Measurements from ENCODE around the gene MEGF6. TPM values are rescaled to one million over a fixed set of nuclear protein-coding genes. Genes with fewer than 3 reads are reported as not detected.

The MEGF6 gene
- total and polyA plus RNA-seq, 12 donors = 1.8 to 14.1 (median 7.0) TPM

DNA sequence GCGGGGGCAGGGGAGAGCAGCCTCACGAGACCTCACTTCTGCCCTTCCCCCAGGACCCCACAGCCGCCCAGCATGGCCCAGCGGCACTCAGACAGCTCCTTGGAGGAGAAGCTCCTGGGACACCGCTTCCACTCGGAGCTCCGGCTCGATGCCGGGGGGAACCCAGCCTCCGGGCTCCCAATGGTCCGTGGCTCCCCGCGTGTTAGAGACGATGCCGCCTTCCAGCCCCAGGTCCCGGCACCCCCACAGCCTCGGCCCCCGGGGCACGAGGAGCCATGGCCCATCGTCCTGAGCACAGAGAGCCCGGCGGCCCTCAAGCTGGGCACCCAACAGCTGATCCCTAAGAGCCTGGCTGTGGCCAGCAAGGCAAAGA lies 148.3 kb downstream of the MEGF6 start:
- Histone ChIP-seq H3K27ac (no peak overlapping the region), H3K36me3 (no peaks in the 10 kb centered on the region), H3K4me3 (no peak overlapping the region), H3K9me3 (no peaks in the 10 kb centered on the region), H3K4me1 (peaks cover 3 to 26% (median 7%) of the 10 kb centered on the region in 9 donors), H3K27me3 (no peaks in the 10 kb centered on the region)
- intact Hi-C loops (cut with DNase I) = no loop called here
- 93 to 95% methylated on average over 22 of the region's 22 CpGs for WGBS, 2 donors
- no peak for TF ChIP-seq CTCF (IDR thresholded peaks at IDR 0.05)
- ATAC-seq (no peak), DNase-seq (peak in 1 of 2 donors; percentile 12)

GRCh38 chr1:3462356-3463012 lies 148.8 kb downstream of the MEGF6 start:
- Histone ChIP-seq H3K4me1 (peaks cover 5 to 31% (median 12%) of the 10 kb centered on the region in 9 donors), H3K9me3 (no peaks in the 10 kb centered on the region), H3K27ac (no peak overlapping the region), H3K27me3 (no peaks in the 10 kb centered on the region), H3K4me3 (no peak overlapping the region), H3K36me3 (no peaks in the 10 kb centered on the region)
- DNase-seq (peak in 1 of 2 donors; percentile 8), ATAC-seq (no peak)
- 90% methylated on average over 16 of the region's 16 CpGs for WGBS, 2 donors
- TF ChIP-seq CTCF (IDR thresholded peaks at IDR 0.05) = no peak
- intact Hi-C loops (cut with DNase I) = no loop called here

- H3K4me3 ChIP-seq = no peak overlapping the region
- WGBS, 2 donors = 90 to 92% methylated on average over 13 of the region's 13 CpGs
- no peaks in the 10 kb centered on the region for H3K9me3 ChIP-seq
- no peak for ATAC-seq
- no peaks in the 10 kb centered on the region for H3K36me3 ChIP-seq
- no peak overlapping the region for H3K27ac ChIP-seq
- DNase-seq = peak in 1 of 2 donors; percentile 9
- peaks cover 5 to 33% (median 17%) of the 10 kb centered on the region in 9 donors for H3K4me1 ChIP-seq
- no peaks in the 10 kb centered on the region for H3K27me3 ChIP-seq
- no peak for TF ChIP-seq CTCF (IDR thresholded peaks at IDR 0.05)
- intact Hi-C loops (cut with DNase I) = no loop called here
Observed at GRCh38 chr1:3461934-3462275, 149.4 kb downstream of the MEGF6 start.

DNA sequence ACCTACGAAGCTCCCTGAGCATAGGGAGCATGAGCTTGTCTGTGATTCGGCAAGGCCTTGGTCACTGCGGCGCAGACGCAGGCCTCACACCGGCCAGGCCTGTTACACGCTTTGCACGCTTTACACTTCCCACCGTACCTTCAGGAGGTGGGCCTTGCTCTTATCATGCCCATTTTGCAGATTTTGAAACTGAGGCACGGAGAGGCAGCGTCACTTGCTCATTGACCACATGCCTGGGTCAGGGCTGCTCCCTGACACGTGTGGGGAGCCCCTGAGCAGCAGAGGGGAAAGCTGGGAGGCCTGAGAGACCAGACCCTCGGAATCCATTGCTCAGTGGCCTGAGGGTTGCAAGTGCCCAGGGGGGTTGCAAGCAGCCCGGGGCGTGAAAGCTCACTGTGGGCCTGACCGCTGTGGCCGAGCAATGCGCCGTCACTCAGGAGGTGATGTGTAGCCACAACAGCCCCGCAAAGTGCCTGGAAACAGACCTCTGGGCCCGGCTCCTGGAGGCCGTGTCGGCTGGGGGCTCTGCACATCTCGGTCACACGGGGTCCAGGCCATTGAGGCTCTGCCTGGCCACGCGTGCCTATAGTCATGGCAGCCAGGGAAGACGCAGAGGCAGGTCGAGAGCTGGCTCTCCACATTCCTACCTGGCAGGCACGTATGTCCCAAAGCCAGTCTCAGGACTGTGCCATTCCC lies 149.9 kb downstream of the MEGF6 start:
- Histone ChIP-seq H3K27me3 (no peaks in the 10 kb centered on the region), H3K4me3 (no peak overlapping the region), H3K36me3 (no peaks in the 10 kb centered on the region), H3K27ac (no peak overlapping the region), H3K9me3 (no peaks in the 10 kb centered on the region), H3K4me1 (peaks cover 5 to 33% (median 17%) of the 10 kb centered on the region in 9 donors)
- intact Hi-C loops (cut with DNase I) = no loop called here
- 95% methylated on average over 30 of the region's 30 CpGs for WGBS, 2 donors
- TF ChIP-seq CTCF (IDR thresholded peaks at IDR 0.05) = no peak
- DNase-seq = no peak
- ATAC-seq = no peak
